Esophagus (tissue), 2 donors: ENCODE results near the gene IMPA2. TPM values are rescaled to one million over a fixed set of nuclear protein-coding genes. Genes with fewer than 3 reads are reported as not detected.

Experiments
- H3K27ac ChIP-seq, 2 donors: one replicate each; pipeline ENCODE4 v1.5.1; 2013; ENCODE audit warnings: low read depth in 2 of 2, mild to moderate bottlenecking in 2 of 2, inconsistent platforms in 1 of 2, low read length in 1 of 2, moderate library complexity in 1 of 2
- H3K27me3 ChIP-seq, 2 donors: one replicate each; pipeline ENCODE4 v1.6.1; 2013; ENCODE audit warnings: low read length in 2 of 2, control low read depth in 1 of 2, mild to moderate bottlenecking in 1 of 2; ENCODE audit not compliant: insufficient read depth in 2 of 2, control insufficient read depth in 1 of 2
- H3K36me3 ChIP-seq, 2 donors: one replicate each; pipeline ENCODE4 v1.6.1; 2013; ENCODE audit warnings: low read length in 1 of 2; ENCODE audit not compliant: control insufficient read depth in 2 of 2, insufficient read depth in 2 of 2
- H3K4me1 ChIP-seq, 2 donors: one replicate each; pipeline ENCODE4 v1.6.1; 2013; ENCODE audit warnings: low read length in 1 of 2; ENCODE audit not compliant: control insufficient read depth in 2 of 2, insufficient read depth in 2 of 2
- H3K4me3 ChIP-seq, 2 donors: one replicate each; pipeline ENCODE4 v1.5.1; 2013; ENCODE audit warnings: low read length in 2 of 2, mild to moderate bottlenecking in 2 of 2, low read depth in 1 of 2, moderate library complexity in 1 of 2
- H3K9me3 ChIP-seq, 2 donors: one replicate each; pipeline ENCODE4 v1.6.1; 2013; ENCODE audit warnings: mild to moderate bottlenecking in 2 of 2, low read depth in 1 of 2, low read length in 1 of 2, moderate library complexity in 1 of 2; ENCODE audit not compliant: control insufficient read depth in 2 of 2, insufficient read depth in 1 of 2
- WGBS, 2 donors: extraction: QIAGEN DNeasy Blood & Tissue Kit; methylation state at CpG; one replicate each; pipeline ENCODE4 v1.1.7; 2013; 5-methylcytosine and 5-hydroxymethylcytosine counted together
- polyA plus RNA-seq, 2 donors: library from polyadenylated mRNA; stranded (reverse); fragments of 200-250 nt; gene quantifications; one replicate each; pipeline ENCODE4 v1.2.3, GENCODE V29; 2013
- donor health status: healthy with polysubstance abuse.
- donor health status: Bipolar disorder and iron deficiency.

Gene IMPA2
- polyA plus RNA-seq, 2 donors = 79.1 to 142 TPM

GRCh38 chr18:12017081-12017480 lies 35.8 kb downstream of the IMPA2 start:
- WGBS, 2 donors = 69 to 70% methylated on average over 5 of the region's 5 CpGs
- peaks cover 0 to 15% of the 10 kb centered on the region in 2 donors for H3K36me3 ChIP-seq
- no peak overlapping the region for H3K27ac ChIP-seq

GRCh38 chr18:12018861-12019260 lies 37.6 kb downstream of the IMPA2 start:
- 90 to 94% methylated on average over 7 of the region's 7 CpGs for WGBS, 2 donors
- Histone ChIP-seq H3K4me1 (peaks cover 2 to 15% of the 10 kb centered on the region in 2 donors), H3K27ac (no peak overlapping the region), H3K4me3 (no peak overlapping the region), H3K27me3 (no peaks in the 10 kb centered on the region), H3K9me3 (no peaks in the 10 kb centered on the region), H3K36me3 (peaks cover 0 to 12% of the 10 kb centered on the region in 2 donors)

More at GRCh38 chr18:12017081-12017480, 35.8 kb downstream of the IMPA2 start:
- Histone ChIP-seq H3K4me3 (no peak overlapping the region), H3K4me1 (peaks cover 4 to 15% of the 10 kb centered on the region in 2 donors), H3K27me3 (no peaks in the 10 kb centered on the region), H3K9me3 (no peaks in the 10 kb centered on the region)

GRCh38 chr18:12021077-12021476 lies 39.8 kb downstream of the IMPA2 start:
- H3K27ac ChIP-seq = peak overlapping the region; percentile 82 to 95
- peaks cover 0 to 5% of the 10 kb centered on the region in 2 donors for H3K4me1 ChIP-seq
- WGBS, 2 donors = 93 to 97% methylated on average over 2 of the region's 2 CpGs

GRCh38 chr18:12021596-12021995 lies 40.3 kb downstream of the IMPA2 start:
- Histone ChIP-seq H3K36me3 (peaks cover 0 to 4% of the 10 kb centered on the region in 2 donors), H3K4me1 (peaks cover 0 to 7% of the 10 kb centered on the region in 2 donors), H3K27me3 (no peaks in the 10 kb centered on the region), H3K4me3 (no peak overlapping the region), H3K9me3 (no peaks in the 10 kb centered on the region), H3K27ac (peak overlapping the region; percentile 82 to 95)
- WGBS, 2 donors = 70% methylated on average over 8 of the region's 8 CpGs

More at GRCh38 chr18:12021077-12021476, 39.8 kb downstream of the IMPA2 start:
- Histone ChIP-seq H3K27me3 (no peaks in the 10 kb centered on the region), H3K9me3 (no peaks in the 10 kb centered on the region), H3K4me3 (no peak overlapping the region), H3K36me3 (peaks cover 0 to 4% of the 10 kb centered on the region in 2 donors)

- Histone ChIP-seq H3K36me3 (peaks cover 0 to 2% of the 10 kb centered on the region in 2 donors), H3K27ac (peak overlapping the region; percentile 80 to 93)
- 55 to 64% methylated on average over 3 of the region's 3 CpGs for WGBS, 2 donors
Observed at GRCh38 chr18:12023375-12023774, 42.1 kb downstream of the IMPA2 start.

GRCh38 chr18:12026562-12026961 lies 45.3 kb downstream of the IMPA2 start:
- Histone ChIP-seq H3K27ac (peak overlapping the region; percentile 97), H3K27me3 (no peaks in the 10 kb centered on the region), H3K4me1 (peaks cover 0 to 17% of the 10 kb centered on the region in 2 donors)

More at GRCh38 chr18:12023375-12023774, 42.1 kb downstream of the IMPA2 start:
- Histone ChIP-seq H3K9me3 (no peaks in the 10 kb centered on the region), H3K4me1 (peaks cover 0 to 14% of the 10 kb centered on the region in 2 donors), H3K27me3 (no peaks in the 10 kb centered on the region), H3K4me3 (no peak overlapping the region)

GRCh38 chr18:12027046-12027445 lies 45.7 kb downstream of the IMPA2 start:
- Histone ChIP-seq H3K4me1 (peaks cover 0 to 17% of the 10 kb centered on the region in 2 donors), H3K27ac (peak overlapping the region; percentile 97), H3K27me3 (no peaks in the 10 kb centered on the region), H3K36me3 (peaks cover 0 to 7% of the 10 kb centered on the region in 2 donors), H3K9me3 (no peaks in the 10 kb centered on the region), H3K4me3 (no peak overlapping the region)
- WGBS, 2 donors = 37 to 40% methylated on average over 9 of the region's 9 CpGs

More at GRCh38 chr18:12026562-12026961, 45.3 kb downstream of the IMPA2 start:
- H3K36me3 ChIP-seq = peaks cover 0 to 7% of the 10 kb centered on the region in 2 donors
- H3K4me3 ChIP-seq = no peak overlapping the region
- no peaks in the 10 kb centered on the region for H3K9me3 ChIP-seq
- WGBS, 2 donors = 48 to 49% methylated on average over 5 of the region's 5 CpGs

GRCh38 chr18:12027480-12027879 lies 46.2 kb downstream of the IMPA2 start:
- Histone ChIP-seq H3K27ac (peak overlapping the region; percentile 84 to 97), H3K4me3 (no peak overlapping the region), H3K36me3 (peaks cover 0 to 7% of the 10 kb centered on the region in 2 donors), H3K9me3 (no peaks in the 10 kb centered on the region), H3K27me3 (no peaks in the 10 kb centered on the region), H3K4me1 (peaks cover 0 to 19% of the 10 kb centered on the region in 2 donors)
- 53 to 67% methylated on average over 4 of the region's 4 CpGs for WGBS, 2 donors

GRCh38 chr18:12028040-12028628 lies 46.8 kb downstream of the IMPA2 start:
- peak overlapping the region; percentile 84 to 97 for H3K27ac ChIP-seq
- H3K9me3 ChIP-seq = no peaks in the 10 kb centered on the region
- peaks cover 0 to 7% of the 10 kb centered on the region in 2 donors for H3K36me3 ChIP-seq
- WGBS, 2 donors = 44 to 56% methylated on average over 15 of the region's 15 CpGs
- H3K27me3 ChIP-seq = no peaks in the 10 kb centered on the region
- peaks cover 0 to 22% of the 10 kb centered on the region in 2 donors for H3K4me1 ChIP-seq
- no peak overlapping the region for H3K4me3 ChIP-seq

GRCh38 chr18:12028674-12029073 lies 47.4 kb downstream of the IMPA2 start:
- H3K9me3 ChIP-seq = no peaks in the 10 kb centered on the region
- H3K27me3 ChIP-seq = no peaks in the 10 kb centered on the region
- peaks cover 0 to 7% of the 10 kb centered on the region in 2 donors for H3K36me3 ChIP-seq
- H3K4me3 ChIP-seq = no peak overlapping the region
- 39 to 58% methylated on average over 11 of the region's 11 CpGs for WGBS, 2 donors
- H3K27ac ChIP-seq = peak overlapping the region; percentile 84 to 97
- peaks cover 0 to 20% of the 10 kb centered on the region in 2 donors for H3K4me1 ChIP-seq
